Fibroblast of skin of scalp (primary cell): ENCODE data around the gene ZMYM4.

Experiments used
- DNase-seq: peaks from one replicate; pipeline ENCODE4 v3.0.0-alpha.2; 2013

Gene ZMYM4

DNA sequence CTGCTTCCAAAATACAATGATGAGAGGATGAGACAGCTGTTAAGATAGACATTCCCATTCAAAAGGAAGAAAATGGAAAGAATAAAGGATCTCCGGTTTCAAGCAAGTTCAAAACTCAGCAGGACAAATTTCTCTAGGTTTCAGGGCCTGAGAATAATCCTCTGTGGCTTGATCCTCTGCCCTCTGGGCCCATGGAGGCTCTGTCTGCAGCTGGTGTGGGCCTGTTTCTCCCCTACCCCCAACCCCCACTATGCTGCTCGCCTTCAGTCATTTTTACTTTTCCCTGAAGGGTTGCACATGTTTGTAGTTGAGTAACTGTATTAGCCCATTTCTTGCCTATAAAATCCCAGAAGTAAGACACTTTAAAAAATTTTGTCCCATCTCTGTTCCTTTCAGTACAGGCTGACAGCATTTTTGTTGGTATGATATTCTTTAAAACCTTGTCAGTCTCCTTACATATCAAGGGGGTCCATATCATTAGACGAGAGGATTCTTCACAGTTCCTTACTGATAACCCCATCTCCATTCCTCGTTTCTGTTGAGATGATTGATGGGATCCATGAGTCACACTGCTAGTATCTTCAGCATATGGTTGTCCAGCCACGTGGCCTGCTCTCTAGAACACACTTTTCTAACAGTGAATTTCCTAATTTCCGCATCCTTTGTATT, 10.5 kb downstream of the ZMYM4 start:
- DNase-seq: peak; percentile 9

DNA sequence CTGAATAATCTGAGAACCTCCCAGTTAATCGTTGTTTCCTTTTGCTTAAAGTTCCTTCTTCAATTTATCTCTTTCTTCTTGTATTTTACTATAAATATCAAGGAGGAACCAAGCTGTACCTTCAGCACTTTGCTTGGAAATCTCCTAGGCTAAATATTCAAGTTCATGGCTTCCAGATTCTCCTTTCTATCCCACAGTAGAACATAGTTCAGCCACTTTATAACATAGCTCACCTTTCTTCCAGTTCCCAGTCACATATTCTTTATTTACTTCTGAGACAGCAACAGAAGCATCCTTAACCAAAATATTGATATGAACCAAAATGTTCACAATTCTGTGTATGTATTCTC, 11.0 kb downstream of the ZMYM4 start:
- DNase-seq: no peak

DNA sequence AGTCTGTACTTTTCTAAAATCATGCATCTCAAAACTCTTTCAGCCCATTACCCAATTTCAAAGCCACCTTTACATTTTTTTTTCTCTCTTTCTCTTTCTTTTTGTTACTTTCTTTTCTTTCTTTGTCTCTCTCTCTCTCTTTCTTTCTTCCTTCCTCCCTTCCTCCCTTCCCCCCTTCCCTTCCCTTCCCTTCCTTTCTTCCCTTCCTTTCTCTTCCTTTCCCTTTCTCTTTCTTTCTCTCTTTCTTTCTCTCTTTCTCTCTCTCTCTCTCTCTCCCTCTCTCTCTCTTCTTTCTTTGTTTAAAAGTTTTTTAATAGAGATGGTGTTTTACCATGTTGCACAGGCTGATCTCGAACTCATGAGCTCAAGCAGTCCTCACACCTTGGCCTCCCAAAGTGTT, 11.5 kb downstream of the ZMYM4 start:
- DNase-seq: no peak

DNA sequence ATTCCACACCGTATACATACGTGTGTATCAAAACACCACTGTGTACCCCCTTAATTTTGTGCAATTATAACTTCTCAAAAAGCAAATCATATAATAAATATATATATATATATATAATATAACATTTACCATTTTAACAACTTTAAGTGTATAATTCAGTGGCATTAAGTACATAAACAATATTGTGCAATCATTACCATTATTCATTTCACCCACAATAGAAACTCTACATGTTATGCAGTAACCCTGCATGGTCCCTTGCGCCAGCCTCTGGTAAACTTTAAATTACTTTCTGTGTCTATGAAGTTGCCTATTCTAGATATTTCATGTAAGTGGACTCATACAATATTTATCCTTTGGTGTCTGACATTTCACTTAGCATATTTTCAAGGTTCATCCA, 13.1 kb downstream of the ZMYM4 start:
- DNase-seq: no peak

DNA sequence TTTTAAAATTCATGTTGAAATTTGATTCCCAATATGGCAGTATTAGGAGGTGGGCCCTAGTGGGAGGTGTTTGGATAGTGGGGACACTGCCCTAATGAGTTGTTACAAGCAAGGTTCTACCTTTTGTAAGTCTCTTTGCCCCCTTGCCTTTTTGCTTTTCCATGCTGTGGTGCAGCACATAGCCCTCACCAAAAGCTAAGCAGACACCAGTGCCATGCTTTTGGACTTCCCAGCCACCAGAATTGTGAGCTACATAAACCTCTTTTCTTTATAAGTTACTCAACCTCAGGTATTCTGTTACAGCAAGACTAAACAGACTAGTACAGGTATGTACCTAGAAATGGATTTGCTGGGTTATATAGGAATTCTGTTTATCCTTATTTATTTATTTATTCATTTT, 13.7 kb downstream of the ZMYM4 start:
- no peak for DNase-seq

DNA sequence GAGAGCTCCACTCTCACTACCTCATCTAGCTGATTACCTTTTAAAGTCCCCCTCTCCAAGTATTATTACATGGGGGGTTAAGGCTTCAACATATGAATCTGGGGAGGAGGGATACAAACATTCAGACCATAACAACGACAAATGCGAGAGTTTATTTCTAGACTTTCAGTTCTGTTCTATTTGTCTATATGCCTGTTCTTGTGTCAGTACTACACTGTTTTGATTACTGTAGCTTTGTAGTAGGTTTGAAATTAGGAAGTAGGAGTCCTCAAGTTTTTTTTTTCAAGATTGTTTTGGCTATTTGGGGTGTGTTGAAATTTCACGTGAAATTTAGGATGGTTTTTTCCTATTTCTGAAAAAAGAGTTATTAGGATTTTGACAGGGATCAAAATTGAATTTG, 16.3 kb downstream of the ZMYM4 start:
- DNase-seq: no peak

DNA sequence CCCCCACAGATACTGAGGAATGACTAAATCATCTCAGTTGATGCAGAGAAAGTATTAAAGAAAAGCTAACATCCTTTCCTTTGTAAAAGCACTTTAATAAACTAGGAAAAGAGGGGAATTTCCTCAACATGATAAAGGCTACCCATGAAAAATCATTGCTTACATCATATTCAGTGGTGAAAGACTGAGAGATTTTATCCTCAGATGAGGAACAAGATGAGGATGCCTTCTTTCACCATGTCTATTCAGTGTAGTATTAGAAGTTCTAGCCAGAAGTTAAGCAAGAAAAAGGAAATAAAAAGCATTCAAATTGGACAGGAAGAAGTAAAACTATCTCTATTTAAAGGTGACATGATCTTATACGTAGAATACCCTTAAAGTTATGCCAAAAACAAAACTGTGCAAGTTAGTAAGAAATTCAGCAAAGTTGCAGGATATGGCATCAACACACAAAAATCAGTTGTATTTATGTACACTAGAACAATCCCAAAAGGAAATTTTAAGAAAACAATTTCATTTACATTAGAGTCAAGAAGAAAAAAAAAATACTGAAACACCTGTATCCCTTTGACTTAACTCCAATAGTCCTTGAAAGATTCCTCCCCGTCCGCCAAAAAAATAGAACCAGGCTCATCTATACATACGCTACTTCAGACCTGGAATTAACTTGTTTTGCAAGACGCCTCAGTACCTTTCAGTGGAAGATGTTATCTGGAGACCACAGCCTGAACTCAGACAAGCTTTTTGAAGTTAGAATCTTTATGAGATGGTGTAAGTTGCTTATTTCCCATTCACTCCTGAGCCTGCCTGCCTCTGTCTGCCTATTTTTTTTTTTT, 17.5 kb downstream of the ZMYM4 start:
- DNase-seq: no peak

DNA sequence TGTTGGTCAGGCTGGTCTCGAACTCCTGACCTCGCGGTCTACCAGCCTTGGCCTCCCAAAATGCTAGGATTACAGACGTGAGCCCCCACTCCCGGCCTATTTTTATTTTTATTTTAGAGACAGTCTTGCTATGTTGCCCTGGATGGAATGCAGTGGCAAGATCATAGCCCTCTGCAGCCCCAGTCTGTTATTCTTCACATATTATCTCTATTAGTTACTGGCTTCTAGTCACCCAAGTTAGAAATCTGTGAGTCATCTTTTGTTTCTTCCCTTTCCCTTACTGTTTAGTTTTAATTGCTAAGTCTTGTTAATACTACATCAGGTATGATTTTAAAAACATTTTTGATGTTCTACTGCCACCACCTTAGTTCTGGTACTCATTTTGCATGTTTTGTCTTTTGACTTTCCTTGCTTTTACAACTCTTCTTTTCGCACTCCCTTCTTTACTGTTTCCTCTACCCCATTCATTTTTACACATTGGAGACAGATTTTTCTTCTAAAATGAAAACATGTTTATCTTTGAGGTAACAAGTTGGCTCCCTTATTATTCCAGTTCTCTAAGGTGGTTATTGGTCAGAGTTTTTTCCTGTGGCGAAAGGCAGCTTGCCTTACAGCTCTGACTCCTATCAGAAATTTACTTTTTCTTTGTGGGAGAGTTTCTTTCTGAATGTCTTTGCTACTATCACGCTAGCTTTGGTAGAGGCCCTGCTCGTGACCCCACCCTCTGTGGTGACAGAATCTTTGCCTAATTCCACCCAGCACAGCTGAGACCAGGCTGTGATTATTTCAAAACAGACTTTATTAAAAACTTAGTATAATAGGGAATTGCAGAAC, 19.5 kb downstream of the ZMYM4 start:
- DNase-seq: peak; percentile 78

DNA sequence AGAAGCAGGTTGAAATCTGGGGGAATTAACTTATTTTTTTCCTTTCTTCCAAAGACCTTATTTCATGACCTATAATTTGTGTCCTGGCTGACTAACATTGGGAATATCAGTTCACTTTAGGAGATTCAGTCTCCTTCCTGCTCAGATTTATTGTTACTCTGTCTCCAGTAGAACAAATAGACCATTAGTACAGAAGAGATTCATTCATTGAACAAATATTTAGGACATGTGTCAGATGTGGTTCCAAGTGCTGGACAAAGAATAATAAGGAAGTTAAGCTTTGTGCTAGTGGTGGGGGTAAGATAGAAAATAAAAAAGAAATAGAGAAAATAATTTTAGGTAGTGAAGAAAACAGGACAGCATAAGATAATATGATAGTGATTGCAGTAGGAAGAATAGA, 20.3 kb downstream of the ZMYM4 start:
- peak; percentile 54 for DNase-seq

DNA sequence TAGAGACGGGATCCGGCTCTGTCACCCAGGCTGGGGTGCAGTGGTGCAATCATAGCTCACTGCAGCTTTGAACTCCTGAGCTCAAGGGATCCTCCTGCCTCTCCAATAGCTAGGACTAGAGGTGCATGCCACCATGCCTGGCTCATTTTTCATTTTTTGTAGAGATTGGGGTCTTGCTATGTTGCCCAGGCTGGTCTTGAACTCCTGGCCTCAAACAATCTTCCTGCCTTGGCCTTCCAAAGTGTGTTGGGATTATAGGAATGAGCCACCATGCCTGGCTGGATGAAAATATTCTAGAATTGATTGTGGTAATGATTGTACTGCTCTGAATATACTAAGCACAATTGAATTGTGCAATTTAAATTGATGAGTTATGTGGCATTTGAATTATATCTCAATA, 21.9 kb downstream of the ZMYM4 start:
- no peak for DNase-seq

DNA sequence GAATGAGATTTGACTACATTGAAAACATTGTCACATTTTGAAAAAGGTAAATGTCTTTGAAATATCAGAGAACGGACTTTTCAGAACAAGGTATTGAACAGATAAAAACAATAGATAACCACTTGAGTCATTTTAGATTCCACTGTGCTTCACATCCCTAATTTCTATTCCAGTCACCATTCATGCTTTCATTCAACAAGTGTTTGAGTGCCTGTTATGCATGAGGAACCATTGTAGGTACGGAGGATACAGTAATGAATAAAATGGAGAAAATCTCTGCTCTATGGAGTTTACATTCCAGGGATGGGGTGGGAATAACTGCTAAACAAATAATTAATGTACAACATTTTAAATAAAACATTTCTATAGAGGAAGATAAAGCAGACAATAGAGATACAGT, 26.3 kb downstream of the ZMYM4 start:
- no peak for DNase-seq

DNA sequence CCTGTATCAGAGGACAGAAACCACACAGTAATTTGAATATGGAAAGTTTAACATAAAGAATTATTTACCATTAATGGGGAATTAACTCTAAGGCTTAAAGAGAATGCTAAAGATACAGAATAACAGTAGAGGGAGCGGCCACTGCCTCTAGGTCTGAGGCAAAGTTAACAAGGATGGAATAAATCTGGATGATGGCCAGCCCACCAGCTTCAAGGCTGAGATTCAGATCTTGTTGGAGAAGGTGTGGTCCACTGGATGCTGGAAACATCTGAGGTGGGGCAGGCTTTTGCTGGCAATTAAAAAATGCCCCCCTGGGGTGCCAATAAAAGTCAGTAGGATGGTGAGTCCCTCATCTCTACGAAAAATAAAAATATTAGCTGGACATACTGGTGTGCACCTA, 29.4 kb downstream of the ZMYM4 start:
- DNase-seq: no peak

DNA sequence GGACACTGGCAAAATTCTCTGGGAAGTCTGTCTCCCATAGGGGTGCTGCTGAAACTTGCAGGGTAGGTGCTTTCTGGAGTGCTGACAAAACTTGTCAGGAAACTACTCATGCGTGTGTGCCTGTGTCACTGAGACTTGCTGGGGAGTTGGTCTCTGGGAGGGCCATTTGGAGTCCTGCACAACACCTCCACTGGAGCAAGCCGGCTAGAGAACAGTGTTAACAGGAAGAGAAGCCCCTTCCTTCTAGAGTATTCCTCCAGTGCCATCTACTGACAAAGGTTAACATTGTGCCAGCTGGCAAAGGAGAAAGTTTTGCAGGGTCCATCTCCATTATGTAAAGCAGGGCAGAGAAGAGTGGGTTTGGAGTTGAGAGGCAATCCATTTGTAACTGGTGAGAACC, 30.0 kb downstream of the ZMYM4 start:
- DNase-seq: peak; percentile 50

DNA sequence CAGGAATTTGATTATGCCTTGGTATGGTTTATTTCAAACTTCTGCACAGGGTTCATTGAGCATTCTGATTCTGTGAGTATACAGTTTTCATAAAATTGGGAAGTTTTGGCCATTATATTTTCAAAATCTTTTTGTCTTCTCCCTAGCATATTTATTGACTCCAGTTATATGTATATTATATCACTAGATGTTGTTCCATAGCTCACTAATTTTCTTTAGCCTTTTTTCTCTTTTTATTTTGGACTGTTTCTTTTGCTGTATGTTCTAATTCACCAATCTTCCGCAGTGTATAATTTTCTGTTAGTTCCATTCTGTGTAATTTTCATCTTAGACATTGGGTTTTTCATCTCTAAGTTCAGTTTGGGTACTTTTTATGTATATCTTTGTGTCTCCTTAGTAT, 31.9 kb downstream of the ZMYM4 start:
- no peak for DNase-seq

DNA sequence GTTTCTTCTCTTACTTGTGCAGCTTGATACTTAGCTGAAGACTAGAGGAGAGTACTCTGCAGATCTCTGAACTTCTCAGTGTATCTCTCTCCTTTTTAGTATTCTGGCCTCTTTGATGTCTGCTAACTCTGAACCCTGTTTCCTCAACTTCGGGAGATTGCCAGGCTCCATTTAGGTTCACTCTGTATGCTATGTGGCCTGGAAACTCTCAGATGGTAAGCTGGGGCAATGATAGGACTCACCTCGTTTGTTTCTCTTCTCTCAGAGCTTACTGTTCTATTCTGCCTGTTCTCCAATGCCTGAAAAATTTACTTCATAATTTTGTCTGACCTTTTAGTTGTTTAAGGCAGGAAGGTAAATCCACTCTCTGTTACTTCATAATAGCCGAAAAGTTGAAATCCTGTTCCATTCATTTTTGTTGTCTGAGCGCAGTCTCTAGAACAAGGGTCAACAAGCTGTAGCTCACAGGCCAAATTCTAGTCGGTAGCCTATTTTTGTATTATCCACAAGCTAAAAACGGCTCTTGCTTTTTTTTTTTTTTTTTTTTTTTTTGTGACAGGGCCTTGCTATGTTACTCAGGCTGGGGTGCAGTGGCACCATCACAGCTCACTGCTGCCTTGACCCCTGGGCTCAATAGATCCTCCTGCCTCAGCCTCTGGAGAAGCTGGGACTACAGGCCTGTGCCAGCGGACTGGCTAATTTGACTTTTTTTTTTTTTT, 33.3 kb downstream of the ZMYM4 start:
- DNase-seq: no peak

DNA sequence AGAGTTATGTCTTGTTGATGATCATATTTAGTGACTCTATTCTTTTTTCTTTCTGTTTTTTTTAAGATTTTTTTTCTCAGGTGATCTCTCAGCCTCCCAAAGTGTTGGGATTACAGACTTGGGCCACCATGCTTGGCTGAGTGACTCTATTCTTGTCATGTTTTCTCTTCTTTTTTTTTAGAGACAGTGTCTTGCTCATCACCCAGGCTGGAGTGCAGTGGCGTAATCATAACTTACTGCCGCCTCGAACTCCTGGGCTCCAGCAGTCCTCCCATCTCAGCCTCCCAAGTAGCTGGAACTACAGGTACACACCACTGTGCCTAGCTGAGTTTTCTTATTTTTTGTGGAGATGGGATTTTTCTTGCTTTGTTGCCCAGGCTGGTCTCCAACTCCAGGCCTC, 36.9 kb downstream of the ZMYM4 start:
- no peak for DNase-seq

DNA sequence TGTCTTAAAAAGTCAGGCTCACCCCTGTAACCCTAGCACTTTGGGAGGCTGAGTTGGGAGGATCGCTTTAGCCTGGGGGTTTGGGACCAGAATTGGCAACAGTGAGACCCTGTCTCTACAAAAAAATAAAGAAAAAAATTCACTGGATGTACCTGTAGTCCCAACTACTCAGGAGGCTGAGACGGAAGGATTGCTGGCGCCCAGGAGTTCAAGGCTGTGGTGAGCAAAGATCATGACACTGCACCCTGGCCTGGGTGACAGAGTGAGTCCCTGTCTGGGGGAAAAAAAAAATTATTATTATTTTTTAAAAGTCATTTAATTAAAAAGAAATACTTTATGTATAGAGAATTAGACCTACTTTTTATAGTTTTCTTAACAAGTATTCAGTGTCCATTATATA, 47.1 kb downstream of the ZMYM4 start:
- no peak for DNase-seq

DNA sequence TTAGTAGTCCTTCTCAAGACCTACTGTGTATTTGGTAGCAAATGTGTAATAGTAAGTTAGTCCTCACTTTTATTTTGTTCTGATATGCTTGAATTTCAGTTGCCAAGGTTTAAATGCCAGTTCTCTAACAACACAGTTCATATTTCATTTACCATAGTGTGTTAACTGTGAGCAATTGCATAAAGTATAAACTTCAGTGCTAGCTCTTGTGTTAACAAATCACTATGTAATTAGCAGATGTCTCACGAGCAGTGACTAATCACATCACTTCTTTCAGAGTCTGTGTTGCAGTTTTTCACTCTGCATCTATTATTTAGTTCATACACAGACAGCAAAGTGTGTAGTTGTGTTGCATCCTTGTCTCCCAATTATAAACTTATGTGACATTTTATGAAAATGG, 47.8 kb downstream of the ZMYM4 start:
- DNase-seq: no peak

DNA sequence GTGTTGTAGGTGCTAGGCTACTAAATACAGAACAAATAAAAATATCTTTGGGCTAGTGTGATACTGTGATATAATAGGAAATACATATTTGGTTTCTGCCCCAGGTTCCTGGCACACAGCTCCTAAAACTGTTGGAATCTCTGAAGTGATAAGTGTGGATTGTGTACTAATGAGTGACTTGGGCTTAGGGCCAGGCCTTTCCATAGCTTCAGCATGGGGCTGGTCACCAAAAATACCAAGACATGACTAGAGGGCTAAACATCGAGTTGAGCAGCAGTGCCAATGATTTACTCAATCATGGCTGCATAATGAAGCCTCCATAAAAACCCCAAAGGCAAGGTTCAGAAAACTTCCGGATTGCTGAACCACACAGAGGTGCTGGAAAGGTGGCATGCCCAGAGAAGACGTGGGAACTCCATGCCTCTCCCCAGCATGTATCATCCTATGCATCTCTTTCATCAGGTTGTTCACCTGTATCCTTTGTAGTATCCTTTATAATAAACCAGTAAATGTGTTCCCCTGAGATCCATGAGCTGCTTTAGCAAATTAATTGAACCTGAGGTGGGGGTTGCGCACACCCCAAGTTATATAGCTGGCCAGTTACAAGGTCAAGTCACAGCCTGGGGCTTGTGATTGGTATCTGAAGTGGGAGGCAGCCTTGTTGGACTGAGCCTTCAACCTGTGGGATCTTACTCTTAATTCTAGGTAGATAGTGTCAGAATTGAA, 51.6 kb downstream of the ZMYM4 start:
- peak; percentile 47 for DNase-seq

DNA sequence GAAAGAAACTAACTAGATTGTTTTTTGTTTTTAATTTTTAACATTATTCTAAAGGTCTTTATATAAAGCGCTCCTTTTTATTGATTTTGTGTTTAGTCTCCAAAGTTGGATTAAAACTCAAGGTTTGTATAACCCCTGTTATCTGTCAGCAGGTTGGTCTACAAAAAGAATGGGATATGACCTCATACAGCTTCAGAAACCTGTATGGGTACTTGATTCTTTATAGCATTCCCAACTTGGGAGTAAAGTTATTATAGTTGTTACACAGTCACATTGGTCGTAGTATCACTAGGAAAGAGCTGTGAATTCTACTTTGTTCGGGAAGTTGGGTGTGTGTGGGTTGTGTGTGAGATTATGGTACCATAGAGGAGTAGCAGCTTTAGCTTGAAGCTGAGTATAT, 52.4 kb downstream of the ZMYM4 start:
- DNase-seq: no peak

DNA sequence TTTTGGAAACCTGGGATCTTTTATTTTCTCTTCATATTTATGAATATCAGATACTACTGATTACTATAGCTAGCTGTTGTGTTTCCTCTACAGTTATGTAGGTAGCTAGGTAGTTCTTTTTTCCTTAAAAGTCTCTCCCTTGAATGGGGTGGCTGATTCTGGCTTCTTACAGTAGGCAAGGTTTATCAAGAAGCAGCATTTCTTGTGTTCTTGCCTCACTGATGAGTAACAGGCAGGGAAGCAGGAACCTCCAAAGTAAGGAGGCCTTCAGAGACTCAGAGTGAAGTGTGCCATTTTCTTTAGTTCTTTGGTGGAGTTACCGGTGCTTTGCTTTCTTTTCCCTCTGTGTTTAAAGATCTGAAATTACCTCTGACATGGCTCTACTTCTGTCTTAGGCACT, 56.0 kb downstream of the ZMYM4 start:
- peak; percentile 2 for DNase-seq

DNA sequence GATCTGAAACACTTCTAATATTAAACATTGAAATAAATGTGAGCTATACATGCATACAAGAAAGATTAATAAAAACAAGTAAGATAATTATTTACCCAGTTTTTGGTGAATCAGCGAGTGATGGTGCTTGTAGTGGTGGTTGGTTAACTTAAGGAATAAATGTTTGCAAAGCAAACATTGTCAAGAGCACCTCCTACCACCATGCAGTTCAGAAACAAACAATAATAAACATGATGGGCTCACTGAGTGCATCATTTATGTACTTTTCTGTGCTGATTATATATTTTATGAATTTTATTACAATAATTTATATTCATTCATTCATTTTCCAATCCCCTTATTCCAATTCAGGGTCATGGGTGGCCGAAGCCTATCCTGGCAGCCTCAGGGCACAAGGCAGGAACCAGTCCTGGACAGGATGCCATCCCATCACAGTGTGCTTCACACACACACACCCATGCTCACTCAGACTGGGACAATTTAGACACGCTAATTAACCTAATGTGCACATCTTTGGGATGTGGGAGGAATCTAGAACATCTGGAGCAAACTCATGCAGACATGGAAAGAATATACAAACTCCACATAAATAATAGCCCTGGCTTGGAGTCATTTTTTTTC, 57.8 kb downstream of the ZMYM4 start:
- no peak for DNase-seq
